ENCODE data around the gene PCNX3.

PCNX3 gene

DNA sequence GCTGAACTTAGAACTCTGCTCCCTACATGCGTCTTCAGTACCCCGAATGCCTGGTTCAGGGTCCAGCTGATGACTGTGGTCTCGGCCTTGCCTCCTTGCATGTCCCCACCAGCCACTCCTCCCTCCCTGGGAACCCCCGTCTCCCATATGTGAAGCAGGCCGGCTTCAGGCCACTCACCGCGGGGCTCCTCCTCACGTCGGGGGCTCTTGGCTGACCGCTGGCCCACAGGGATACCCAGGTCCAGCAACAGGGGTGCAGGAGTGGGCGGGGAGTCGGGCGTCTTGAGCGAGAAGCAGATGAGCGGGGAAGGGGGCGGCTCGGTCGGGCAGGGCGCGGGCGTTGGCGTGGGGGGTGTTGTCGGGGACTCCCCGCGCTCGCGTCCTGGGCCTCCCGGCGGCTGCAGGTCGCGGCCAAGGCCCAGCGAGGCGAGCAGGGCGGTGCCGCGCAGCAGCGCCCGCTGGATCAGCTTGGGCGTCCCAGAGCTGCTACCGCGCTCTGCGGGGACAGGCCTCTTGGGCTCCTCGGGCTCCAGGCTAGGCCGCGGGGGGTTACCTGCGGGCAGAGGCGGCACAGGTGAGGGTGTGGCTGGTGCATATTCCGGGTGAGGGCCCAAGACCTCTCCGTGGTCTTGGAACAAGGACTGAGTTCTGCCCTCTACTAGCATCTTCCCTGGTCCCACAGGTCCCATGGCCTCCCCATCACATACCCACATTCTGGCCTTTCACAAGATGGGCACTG, 16.2 kb upstream of the PCNX3 start:
- DNase-seq, result no peak

DNA sequence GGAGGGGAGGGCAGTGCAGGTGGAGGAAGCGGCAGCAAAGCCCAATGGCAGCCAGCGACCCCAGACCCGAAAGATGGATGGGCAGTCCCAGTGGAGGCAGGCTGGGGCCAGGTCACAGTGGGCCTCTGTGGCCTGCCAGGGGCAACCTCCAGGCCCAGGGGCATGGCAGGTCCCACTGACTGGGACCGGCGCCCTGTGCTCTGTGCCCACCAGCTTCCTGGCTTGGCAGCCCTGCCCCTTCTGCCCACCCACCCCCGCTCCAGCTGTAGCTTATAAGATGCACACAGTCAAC, 15.7 kb upstream of the PCNX3 start:
- no peak for DNase-seq

DNA sequence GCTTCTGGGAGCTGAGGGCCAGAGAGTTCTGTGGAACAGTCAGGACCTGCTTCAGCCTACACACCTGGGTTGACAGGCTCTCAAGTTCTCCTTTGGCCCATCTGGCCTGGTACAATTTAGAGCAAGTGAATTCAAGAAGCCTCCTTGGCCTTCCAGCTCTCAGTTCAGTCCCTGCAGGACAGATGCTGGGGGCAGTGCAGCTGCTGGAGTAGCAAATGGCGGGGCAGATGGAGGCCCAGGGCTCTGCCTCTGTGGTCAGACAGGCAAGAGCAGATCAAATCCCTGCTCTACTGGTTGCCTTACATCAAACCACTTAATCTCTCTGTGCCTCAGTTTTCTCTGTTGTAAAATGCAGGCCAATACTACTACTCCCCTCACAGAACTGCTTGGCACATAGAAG, 11.3 kb upstream of the PCNX3 start:
- DNase-seq, result no peak

DNA sequence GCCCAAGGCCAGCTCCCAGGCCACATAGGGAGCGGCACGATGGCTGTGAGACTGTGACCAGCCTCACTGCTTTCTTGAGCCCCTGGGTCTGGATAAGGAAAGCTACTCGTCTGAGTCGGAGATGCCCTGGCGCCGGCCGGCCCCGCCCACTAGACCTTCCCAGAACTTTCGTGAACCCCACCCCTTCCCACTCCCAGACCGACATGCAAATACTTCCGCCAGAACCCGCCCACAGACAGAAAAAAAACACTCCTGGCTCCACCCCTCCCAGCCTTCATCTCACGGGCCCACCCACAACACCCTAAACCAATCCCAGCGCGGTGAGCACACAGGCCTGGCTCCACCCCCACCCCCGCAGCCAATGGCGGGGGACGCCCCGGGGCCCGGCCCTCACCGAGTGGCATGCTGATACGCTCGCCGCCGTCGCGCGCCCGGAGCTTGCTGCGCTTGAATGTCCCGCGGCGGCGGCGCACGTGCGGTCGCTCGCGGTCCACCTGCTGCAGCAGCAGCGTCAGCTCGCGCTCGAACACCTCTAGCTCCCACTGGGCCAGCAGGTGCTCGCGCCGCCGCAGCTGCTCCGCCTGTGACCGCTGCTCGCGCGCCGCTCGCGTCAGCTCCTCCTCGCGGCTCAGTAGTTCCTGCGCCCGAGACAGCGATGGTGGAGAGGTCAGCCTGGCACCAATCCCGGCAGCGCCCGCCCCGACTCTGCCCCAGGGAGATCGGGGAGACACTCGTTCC, 8.5 kb upstream of the PCNX3 start:
- DNase-seq, result no peak

DNA sequence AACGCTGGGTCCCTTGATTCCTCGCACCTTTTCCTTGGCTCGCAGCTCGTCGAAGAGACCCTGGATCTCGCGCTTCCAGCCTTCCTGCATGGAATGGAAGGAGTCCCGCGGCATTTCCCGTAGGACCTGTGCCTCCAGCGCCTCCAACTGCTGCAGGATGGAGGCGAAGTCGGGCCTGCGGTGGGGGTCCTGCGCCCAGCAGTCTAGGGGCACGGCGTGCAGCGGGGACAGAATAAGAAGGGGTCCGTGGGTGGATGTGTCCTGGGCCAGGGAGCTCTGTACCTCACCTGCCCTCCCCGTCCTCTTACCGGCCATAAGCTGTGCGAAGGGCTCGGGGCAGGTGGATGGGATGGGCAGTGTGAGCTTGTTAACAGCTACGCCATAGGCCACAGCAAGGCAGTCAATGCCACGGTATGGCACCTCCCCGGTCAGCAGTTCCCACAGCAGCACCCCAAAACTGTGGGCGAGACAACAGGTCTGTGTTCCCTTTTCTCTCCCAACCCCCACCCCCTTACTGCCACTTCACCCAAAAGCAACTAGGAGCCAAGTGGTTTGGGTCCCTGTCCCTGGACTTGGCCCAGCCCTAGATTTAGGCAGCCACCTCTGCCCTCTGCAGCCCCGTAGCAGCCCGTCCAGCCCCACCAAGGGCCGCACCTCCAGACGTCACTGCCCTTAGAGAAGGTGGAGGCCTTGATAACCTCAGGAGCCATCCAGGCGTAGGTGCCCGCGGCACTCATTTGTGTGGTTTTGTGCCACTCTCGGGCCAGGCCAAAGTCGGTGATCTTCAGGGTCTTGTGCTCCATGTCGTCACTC, 7.8 kb upstream of the PCNX3 start:
- DNase-seq, result no peak

DNA sequence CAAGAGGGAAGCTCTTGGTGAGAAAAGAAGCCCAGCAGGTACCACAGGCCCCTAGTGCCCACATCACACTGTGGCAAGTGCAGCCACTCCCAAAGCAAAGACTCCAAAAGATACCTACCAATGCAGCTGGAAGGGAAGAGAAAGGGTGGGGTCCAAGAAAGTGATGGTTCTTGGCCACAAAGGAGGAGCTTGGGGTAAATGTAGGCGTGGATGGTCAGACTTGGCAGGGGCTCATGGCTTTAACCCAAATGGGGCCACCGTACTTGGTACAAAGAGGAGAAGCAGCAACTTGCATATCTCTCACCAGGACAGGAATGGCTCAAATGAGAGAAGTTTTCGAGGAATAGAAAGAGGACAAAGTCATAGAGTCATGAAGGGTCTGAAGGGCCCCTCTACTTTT, 6.3 kb upstream of the PCNX3 start:
- DNase-seq, result no peak

DNA sequence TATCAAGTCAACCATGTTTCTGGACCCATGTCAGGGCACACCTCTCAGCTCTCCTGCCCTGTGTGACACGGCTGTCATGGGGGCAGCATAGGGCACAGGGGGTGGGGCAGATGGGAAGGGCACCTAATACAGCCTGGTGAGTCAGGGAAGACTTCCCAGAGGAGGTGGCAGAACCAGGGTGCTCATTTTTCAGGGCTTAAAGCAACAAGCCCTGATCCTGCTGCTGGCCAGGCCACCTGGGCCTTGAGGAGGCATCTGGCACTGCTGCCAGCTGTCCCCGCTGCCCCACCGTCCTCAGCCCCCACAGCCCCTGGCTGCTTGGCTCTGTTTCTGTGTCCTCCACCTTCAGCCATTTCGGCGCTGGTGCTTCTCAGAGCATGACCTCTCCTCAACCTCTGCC, 5.9 kb upstream of the PCNX3 start:
- no peak for DNase-seq

DNA sequence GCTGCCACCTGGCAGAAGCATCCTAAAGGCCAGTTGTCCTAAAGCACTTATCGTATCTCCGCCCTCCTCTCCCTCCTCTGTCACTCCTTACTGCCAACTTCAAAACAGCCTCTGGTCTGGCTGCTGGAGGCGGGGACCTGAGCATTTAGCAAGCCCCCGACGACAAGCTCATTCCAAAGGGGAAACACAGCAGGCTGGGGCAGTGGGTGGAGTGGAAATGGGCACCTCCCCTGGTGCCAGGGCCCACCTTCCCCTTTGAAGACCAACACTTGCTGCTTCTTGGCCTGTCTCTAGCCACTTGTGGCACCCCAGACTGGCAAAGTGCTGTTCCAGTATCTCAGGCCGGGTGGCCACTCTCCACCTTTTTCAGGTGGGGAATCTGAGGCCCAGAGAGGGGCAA, 5.2 kb upstream of the PCNX3 start:
- no peak for DNase-seq

DNA sequence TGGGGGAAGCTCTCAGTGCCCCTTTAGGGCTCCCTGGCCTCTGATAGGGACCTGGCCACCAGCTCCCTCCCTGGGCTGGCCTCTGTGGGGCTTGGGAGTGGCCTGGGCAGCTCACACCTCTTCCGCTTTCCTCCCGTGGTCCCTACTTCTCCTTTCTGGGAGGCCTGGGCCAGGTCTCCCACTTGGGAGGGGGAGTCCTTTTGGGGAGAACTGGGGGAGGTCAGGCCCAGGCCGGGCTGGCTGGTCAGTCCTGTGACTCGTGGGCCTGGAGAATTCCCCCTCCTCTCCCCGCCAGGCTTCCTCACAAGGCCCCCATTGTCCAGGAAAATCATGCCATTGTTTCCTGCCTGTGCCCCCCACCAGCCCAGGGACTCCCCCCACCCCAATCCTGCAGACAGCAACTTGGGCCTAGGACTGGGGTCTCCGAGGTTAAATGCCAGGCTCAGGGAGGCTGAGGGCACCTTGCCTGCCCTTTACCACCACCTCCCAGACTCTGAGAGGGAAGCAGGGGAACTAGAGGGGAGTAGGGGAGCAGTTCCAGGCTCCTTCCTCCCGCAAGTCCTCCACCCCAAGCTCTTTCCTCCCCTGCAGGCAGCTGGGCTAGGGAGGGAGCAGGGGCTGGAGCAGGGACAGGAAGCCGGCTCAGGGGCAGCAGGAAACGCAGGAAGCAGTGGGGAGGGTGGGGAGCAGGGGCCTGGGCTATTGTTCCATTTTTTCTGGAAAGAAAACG, 4.4 kb upstream of the PCNX3 start:
- DNase-seq, result no peak

DNA sequence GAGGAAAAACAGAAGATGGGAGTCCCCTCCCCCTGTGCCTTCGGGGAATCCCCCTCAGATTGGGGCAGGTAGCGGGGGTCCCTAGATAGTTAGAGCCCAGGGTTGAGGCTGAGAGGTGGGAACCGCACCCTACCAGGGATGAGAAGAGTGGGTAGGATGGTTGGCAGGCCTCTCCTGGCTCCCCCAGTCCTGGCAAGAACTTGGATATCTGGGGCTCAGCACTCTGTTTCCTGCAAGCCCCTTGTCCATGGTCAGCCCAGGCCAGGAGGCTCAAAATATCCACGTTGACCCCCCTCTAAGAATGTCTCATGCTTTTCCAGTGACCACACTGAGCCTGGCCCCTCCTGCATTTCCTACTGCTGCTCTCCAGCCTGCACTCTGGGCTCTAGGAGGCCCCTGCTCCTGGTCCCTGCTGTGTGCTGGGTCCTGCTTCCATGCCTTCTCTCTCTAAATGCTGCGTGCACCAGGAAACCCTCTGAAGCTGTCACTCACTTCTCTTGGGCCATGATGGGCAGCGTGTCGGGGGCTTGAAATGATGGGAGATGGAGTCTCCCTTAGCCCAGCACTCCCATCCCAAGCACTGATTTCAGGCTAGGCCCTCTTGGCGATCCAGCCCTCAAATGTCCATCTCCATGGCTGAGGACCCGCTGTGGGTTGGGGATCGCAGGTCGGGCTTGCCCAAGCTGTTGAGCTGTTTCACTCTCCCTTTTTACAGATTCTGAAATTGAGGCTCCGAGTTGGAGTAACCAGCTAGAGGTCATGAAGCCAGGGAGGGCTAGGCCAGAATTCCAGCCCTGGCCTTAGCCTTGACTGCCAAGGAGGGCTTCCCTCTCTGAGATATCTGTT, 3.6 kb upstream of the PCNX3 start:
- DNase-seq, result no peak

DNA sequence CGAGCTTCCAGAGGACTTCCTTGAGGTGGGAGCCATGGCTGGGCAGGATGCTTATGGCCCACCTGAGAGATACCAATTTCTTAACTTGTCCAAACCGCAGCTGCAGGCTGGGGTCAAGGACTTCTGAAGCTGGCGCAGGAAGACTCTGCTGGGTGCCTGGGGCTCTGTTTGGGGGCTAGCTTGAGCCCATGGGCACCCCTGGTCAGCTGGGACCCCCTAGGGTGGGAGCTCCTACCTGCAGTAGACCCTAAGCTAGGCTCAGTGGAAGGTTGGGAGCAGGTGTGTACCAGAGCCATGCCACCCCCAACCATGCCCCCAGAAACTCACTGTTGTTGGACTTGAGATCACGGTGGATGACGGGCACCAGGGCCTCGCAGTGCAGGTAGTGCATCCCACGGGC, 2.9 kb upstream of the PCNX3 start:
- no peak for DNase-seq

DNA sequence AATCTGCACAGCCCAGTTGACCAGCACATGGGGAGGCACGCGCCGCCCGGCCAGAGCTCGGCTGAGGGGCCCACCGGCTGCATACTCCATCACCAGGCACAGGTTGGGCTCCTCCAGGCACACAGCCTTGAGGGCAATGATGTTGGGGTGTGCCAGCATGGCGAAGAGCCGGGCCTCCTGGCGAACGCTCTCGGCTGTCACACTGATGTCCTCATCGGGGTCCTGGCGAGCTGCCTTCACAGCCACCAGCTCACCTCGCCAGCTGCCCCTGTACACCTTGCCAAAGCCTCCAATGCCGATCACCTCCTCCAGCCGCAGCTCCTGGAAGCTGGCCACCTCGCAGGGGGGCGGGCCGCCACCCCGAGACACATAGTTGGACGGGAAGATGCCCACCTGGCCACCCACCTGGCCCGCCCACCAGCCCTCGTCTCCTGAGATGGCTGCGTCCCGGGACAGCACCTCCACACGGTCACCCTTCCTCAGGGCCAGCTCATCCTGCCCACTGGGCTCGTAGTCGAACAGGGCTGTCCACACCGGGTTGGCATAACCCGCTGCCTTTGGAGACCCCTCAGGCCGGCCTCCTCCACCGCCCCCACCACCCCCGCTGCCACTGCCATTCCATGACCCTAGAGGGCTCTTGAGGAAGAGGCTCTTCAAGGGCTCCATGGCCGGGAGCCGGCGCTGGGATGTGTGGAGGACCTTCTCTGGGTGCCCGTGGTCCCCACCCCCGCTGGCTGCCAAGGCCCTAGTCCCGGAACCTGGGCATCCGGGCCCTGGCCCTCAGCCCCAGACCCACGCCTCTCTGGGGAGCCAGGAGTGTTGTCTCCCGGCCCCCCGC, 2.3 kb upstream of the PCNX3 start:
- DNase-seq, result no peak

DNA sequence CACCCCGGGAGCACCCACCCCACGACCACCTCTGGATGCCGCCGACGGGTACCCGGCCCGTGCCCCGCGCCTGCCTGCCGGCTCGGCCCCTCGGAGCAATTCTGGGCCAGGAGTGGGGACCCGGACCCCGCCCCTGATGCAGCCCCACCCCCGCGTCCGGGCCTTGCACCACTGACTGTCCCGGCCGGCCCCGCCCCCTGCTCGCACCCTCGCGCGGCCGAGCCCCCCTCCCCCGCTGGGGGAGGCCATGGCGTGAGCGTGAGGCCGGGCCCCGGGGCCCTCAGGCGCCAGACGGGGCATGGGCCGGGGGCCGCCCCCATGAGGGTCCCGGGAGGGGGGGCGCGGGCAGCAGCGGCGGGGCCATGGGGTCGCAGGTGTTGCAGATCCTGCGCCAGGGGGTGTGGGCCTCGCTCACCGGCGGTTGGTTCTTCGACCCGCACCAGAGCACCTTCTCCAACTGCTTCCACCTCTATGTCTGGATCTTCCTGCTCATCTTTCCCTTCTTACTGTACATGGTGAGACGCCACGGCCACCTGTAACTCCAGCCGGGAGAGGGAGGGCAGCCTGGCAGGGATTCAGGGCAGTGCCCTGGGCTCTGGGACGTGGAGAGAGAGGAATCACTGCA, 486 bp downstream of the PCNX3 start:
- peak in 1 of 4 experiments; percentile 50 for DNase-seq

DNA sequence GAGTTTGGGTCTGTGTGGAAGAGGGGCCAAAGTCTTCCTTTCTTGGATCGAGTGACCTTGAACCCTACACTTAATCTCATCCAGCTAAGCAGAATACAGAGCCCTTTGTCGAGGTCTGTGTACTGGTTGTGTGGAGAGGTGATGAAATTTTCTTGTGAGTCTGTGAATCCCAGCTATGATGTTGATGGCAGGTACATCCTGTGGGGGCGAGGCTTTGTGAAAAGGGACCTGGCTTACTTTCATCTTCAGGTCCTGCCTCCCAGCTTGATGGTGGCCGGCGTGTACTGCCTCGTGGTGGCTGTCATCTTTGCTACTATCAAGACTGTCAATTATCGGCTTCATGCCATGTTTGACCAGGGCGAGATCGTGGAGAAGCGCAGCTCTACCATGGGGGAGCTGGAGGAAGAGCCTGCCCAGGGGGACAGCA, 1.0 kb downstream of the PCNX3 start:
- DNase-seq, result no peak

DNA sequence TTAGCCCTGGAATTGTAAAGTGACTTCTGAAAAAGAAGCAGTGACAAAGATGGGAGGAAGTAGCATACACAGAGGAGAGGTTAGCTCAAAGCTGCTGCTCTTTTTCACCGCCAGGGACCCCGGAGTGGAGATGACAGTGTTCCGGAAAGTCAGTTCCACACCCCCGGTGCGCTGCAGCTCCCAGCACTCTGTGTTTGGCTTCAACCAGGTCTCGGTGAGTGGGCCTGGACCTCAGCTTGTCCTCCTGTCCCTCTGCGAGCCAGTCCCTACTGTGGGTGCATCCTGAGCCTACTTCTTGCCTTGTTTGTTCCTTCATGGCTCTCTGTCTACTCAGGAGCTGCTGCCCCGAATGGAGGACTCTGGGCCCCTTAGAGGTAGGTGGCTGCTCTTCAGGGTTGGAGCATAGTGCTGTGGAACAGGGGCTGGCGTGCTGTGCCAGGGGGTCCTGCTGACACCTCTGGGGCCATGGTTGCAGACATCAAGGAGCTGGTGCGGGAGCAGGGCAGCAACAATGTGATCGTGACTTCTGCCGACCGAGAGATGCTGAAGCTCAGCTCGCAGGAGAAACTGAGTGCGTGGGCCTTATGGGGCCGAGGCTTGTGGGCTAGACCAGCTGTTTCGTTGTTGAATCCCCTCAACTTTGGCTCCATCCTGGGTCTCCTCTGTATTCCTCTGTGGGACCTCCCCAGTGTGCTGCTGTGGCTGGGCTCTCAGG, 1.7 kb downstream of the PCNX3 start:
- no peak for DNase-seq

DNA sequence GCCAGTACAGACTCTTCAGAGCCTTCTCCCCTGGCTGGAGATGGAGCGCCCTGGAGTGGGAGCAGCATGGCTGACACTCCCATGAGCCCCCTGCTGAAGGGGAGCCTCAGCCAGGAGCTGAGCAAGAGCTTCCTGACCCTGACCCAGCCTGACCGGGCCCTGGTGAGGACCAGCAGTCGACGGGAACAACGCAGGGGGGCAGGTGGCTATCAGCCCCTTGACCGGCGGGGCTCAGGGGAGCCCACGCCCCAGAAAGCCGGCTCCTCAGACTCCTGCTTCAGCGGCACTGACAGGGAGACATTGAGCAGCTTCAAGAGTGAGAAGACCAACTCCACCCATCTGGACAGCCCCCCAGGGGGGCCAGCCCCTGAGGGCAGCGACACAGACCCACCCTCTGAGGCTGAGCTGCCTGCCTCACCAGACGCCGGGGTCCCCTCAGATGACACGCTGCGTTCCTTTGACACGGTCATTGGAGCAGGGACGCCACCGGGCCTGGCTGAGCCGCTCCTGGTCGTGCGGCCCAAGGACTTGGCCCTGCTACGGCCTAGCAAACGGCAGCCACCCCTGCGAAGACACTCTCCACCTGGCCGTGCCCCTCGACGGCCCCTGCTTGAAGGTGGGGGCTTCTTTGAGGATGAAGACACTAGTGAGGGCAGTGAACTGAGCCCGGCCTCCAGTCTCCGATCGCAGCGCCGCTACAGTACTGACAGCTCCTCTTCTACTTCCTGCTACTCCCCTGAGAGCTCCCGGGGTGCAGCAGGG, 2.6 kb downstream of the PCNX3 start:
- DNase-seq, result no peak

DNA sequence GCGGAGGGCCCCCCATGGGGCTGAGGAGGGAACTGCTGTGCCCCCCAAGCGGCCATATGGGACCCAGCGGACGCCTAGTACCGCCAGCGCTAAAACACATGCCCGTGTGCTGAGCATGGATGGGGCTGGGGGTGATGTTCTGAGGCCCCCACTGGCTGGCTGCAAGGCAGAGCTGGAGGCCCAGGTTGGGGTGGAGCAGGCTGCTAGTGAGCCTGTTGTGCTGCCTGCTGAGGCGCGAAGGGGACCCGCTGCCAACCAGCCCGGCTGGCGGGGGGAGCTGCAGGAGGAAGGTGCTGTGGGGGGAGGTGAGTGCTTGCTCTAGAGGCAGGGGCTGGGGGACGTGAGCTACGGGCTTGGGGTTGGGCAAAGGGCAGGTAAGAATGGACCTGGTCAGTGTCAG, 3.2 kb downstream of the PCNX3 start:
- no peak for DNase-seq

DNA sequence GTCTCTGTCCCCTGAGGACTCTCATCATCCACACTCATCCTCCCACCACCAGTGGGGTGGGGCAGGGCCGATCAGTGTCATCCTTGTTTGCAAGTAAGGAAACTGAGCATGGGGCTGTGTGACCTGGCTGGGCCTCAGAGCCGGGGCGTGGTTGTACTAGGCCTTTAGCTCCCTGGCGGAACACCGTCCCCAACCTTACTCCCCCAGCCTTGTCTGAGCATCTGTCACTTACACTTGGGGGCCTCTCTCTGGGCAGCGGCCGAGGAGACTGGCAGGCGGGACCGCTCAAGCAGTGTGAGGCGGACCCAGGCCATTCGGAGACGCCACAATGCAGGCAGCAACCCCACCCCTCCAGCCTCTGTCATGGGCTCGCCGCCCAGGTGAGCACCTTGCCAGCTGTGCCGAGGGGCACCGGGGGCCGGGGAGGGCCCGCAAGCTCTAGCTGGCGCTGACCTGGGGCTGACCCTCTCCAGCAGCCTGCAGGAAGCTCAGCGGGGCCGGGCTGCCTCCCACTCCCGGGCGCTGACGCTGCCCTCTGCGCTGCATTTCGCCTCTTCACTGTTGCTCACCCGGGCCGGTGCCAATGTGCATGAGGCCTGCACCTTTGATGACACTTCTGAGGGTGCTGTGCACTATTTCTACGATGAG, 3.8 kb downstream of the PCNX3 start:
- DNase-seq, result no peak

DNA sequence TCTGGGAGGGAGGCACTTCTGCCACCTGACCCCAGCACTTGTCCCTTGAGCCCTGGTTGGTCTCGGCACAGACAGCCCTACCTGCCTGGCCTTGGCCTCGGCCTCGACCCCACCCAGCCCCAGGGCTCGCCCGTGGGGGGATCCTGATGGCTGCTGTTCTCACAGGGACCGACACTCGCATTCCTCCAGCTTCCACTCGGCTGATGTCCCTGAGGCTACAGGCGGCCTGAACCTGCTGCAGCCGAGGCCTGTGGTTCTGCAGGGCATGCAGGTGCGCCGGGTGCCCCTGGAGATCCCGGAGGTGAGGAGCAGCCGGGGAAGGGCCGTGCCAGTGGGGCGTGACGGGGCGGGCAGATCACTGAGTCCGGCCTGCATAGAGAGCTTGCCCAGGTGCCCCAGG, 5.1 kb downstream of the PCNX3 start:
- DNase-seq, result no peak

All from activated naive CD4-positive, alpha-beta T cell (primary cell).